ENCODE measurements around the gene NKD1.

GRCh38 chr16:50525716-50526115 lies 22.5 kb upstream of the NKD1 start:
- TF ChIP-seq CTCF (conservative IDR thresholded peaks at IDR 0.05; ENCODE audit: low read length) (no peak), EZH2phosphoT487 (IDR thresholded peaks at IDR 0.05; ENCODE audit: borderline replicate concordance) (no peak)

All from Loucy (cell line).